Measurements from ENCODE around the gene CD47. TPM values are rescaled to one million over a fixed set of nuclear protein-coding genes. Genes with fewer than 3 reads are reported as not detected.

CD47 gene
- total and polyA plus RNA-seq, 5 donors: 42.6 to 96.6 (median 67.3) TPM

GRCh38 chr3:107994956-107995715, 95.7 kb downstream of the CD47 start:
- Histone ChIP-seq H3K4me3 (ENCODE audit: low read length) (no peak overlapping the region), H3K9me3 (ENCODE audit: control insufficient read depth, low read length) (no peaks in the 10 kb centered on the region), H3K27me3 (ENCODE audit: control insufficient read depth, insufficient read depth) (no peaks in the 10 kb centered on the region), H3K4me1 (ENCODE audit: control insufficient read depth, insufficient read depth, low read length) (no peaks in the 10 kb centered on the region), H3K27ac (ENCODE audit: low read length) (no peak overlapping the region)
- WGBS: 79% methylated on average over 4 of the region's 4 CpGs
- DNase-seq: no peak
- intact Hi-C loops (cut with DNase I): no loop called here
- no peak for ATAC-seq

- WGBS: 98% methylated on average over 2 of the region's 2 CpGs
- no peaks in the 10 kb centered on the region for H3K4me1 ChIP-seq (ENCODE audit: control insufficient read depth, insufficient read depth, low read length)
- no peaks in the 10 kb centered on the region for H3K27me3 ChIP-seq (ENCODE audit: control insufficient read depth, insufficient read depth)
- no peaks in the 10 kb centered on the region for H3K9me3 ChIP-seq (ENCODE audit: control insufficient read depth, low read length)
- no peak for ATAC-seq
- no peak overlapping the region for H3K27ac ChIP-seq (ENCODE audit: low read length)
- intact Hi-C loops (cut with DNase I): no loop called here
- no peak overlapping the region for H3K4me3 ChIP-seq (ENCODE audit: low read length)
- DNase-seq: no peak
These were observed 96.7 kb downstream of the CD47 start for GRCh38 chr3:107994181-107994580.

- WGBS: 52% methylated on average over 1 of the region's 1 CpG
- ATAC-seq (no peak), DNase-seq (no peak)
- Histone ChIP-seq H3K27ac (ENCODE audit: low read length) (no peak overlapping the region), H3K27me3 (ENCODE audit: control insufficient read depth, insufficient read depth) (no peaks in the 10 kb centered on the region), H3K9me3 (ENCODE audit: control insufficient read depth, low read length) (no peaks in the 10 kb centered on the region), H3K4me3 (ENCODE audit: low read length) (no peak overlapping the region), H3K4me1 (ENCODE audit: control insufficient read depth, insufficient read depth, low read length) (no peaks in the 10 kb centered on the region)
- intact Hi-C loops (cut with DNase I): no loop called here
These were observed 97.1 kb downstream of the CD47 start for GRCh38 chr3:107993771-107994170.

Other genes with a start within 250 kb of the CD47 start
- gene IFT57, start 131.4 kb upstream of the CD47 start, total RNA-seq: 10 to 100 TPM; 23.5 to 33.8 (median 29.8) TPM
- 14.3 TPM for gene IFT57, start 131.4 kb upstream of the CD47 start, polyA plus RNA-seq
- gene HHLA2, start 205.5 kb upstream of the CD47 start, total RNA-seq: not detected
- not detected for gene HHLA2, start 205.5 kb upstream of the CD47 start, polyA plus RNA-seq

All from right cardiac atrium (tissue), 5 donors.